Subcutaneous abdominal adipose tissue (tissue), 5 donors: ENCODE results near the gene GOLGA6C.
"Not testable (repeated sequence)": the region's sequence is repeated elsewhere in the genome, so short reads cannot be mapped to it uniquely, and the experiment has no call there.

Experiments
- H3K27ac ChIP-seq: one replicate; pipeline ENCODE4 v1.7.0; 2013; ENCODE audit warnings: low read depth, mild to moderate bottlenecking, inconsistent platforms, low read length, moderate library complexity
- H3K27me3 ChIP-seq, 5 donors: one replicate each; pipeline ENCODE4 v1.7.0; 2013; ENCODE audit warnings: low read length in 5 of 5, inconsistent platforms in 1 of 5; ENCODE audit not compliant: control insufficient read depth in 5 of 5, insufficient read depth in 4 of 5
- H3K36me3 ChIP-seq, 5 donors: one replicate each; pipeline ENCODE4 v1.7.0; 2013; ENCODE audit warnings: low read length in 5 of 5; ENCODE audit not compliant: control insufficient read depth in 5 of 5, insufficient read depth in 5 of 5
- H3K4me1 ChIP-seq, 5 donors: one replicate each; pipeline ENCODE4 v1.7.0; 2013; ENCODE audit warnings: low read length in 5 of 5, mild to moderate bottlenecking in 3 of 5, moderate library complexity in 1 of 5; ENCODE audit not compliant: control insufficient read depth in 5 of 5, insufficient read depth in 5 of 5
- H3K4me3 ChIP-seq, 5 donors: one replicate each; pipeline ENCODE4 v1.7.0; 2013; ENCODE audit warnings: low read length in 5 of 5, low read depth in 1 of 5
- H3K9ac ChIP-seq, 5 donors: one replicate each; pipeline ENCODE4 v1.7.0; 2013; ENCODE audit warnings: low read length in 5 of 5, mild to moderate bottlenecking in 4 of 5, moderate library complexity in 3 of 5
- H3K9me3 ChIP-seq, 5 donors: one replicate each; pipeline ENCODE4 v1.7.0; 2013; ENCODE audit warnings: low read length in 5 of 5; ENCODE audit not compliant: control insufficient read depth in 5 of 5
- donor health status: healthy.
- donor health status: healthy.
- donor health status: healthy.
- donor health status: healthy.
- donor health status: healthy.

The GOLGA6C gene, protein sequence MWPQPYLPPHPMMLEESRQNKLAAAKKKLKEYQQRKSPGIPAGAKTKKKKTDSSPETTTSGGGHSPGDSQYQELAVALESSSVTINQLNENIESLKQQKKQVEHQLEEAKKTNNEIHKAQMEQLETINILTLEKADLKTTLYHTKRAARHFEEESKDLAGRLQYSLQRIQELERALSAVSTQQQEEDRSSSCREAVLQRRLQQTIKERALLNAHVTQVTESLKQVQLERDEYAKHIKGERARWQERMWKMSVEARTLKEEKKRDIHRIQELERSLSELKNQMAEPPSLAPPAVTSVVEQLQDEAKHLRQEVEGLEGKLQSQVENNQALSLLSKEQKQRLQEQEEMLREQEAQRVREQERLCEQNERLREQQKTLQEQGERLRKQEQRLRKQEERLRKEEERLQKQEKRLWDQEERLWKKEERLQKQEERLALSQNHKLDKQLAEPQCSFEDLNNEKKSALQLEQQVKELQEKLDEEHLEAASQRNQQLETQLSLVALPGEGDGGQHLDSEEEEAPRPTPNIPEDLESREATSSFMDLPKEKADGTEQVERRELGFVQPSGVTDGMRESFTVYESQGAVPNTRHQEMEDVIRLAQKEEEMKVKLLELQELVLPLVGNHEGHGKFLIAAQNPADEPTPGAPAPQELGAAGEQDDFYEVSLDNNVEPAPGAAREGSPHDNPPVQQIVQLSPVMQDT

DNA sequence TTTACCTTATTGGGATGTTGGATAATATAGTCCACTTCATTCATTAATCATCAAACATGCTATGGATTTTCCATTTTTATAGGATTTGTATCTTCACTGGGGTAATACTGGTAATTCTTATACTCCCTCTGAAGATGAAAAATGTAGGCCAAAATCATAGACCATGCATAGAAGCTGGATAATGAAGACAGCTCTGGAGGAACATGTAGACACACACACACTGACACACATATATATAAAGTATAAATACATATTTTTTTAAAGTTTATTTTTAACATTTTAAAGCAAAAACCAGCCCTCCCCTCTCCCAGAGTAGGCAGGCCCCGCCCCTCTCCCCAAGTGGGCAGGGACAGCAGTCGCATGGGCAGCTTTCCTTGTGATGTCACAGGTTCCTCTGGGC lies at the start of gene GOLGA6C:
Gene GOLGA6C (plus strand): TSS at position 301 of the 400 bp plus-strand sequence. CDS start 265 bp downstream, outside the sequence.
- H3K9me3 ChIP-seq, H3K27ac ChIP-seq, H3K9ac ChIP-seq, H3K27me3 ChIP-seq, H3K4me1 ChIP-seq, H3K4me3 ChIP-seq, H3K36me3 ChIP-seq: not testable (repeated sequence)

DNA sequence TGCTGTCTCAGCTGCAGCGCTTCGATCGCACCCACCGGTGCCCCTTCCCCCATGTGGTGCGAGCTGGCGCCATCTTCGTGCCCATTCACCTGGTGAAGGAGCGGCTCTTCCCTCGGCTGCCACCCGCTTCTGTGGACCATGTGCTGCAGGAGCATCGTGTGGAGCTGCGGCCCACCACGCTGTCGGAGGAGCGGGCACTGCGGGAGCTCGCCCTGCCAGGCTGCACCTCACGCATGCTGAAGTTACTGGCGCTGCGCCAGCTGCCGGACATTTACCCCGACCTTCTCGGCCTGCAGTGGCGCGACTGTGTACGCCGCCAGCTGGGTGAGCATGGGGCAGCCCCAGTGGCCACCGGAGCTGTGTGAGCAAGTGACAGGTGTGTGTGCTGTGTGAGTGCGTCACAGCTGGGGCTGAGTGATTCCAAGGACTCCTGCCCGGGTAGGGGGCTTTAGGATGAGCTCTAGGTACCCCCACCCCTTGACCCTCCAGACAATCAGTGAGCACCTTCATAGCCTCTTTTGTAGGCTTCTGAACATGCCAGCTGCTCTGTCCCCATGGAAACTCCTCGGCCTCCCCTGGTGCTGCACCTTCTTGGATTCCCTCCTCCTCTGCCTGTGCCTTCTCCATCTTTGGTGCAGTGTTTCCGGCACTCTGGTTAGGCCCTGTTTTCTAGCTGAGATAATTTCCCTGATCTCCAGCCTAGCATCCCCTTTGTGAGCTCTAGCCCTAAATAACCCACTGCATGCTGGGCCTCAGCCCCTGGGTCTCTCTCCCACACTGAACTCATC lies 49.4 kb upstream of the GOLGA6C start:
- Histone ChIP-seq H3K27me3 (no peaks in the 10 kb centered on the region), H3K36me3 (peaks cover 0 to 82% (median 77%) of the 10 kb centered on the region in 5 donors), H3K27ac (no peak overlapping the region), H3K4me3 (no peak overlapping the region), H3K9ac (no peak overlapping the region), H3K9me3 (no peaks in the 10 kb centered on the region), H3K4me1 (peaks cover 7 to 80% (median 59%) of the 10 kb centered on the region in 5 donors)

DNA sequence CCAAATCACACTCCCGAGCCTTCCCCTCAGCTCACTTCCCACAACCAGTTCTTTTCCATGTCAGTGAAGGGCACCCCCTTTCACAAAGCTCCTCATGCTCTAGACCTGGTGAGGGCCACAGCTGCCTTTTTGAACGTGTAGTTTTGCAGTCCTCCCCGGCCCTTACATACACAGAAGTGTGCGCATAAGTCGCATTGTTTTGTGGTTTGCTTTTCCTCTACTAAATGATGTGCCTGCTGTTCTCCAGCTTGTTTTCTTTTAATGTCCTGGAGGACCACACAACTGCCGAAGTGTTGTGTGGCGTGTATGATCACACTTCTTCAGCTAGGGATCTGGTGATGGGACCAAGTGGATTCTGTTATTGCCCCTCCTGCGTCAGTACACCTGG lies 48.9 kb upstream of the GOLGA6C start:
- peaks cover 4 to 77% (median 54%) of the 10 kb centered on the region in 5 donors for H3K4me1 ChIP-seq
- H3K36me3 ChIP-seq = peaks cover 0 to 86% (median 79%) of the 10 kb centered on the region in 5 donors
- no peak overlapping the region for H3K27ac ChIP-seq
- no peaks in the 10 kb centered on the region for H3K27me3 ChIP-seq
- H3K4me3 ChIP-seq = no peak overlapping the region
- H3K9ac ChIP-seq = no peak overlapping the region
- no peaks in the 10 kb centered on the region for H3K9me3 ChIP-seq

DNA sequence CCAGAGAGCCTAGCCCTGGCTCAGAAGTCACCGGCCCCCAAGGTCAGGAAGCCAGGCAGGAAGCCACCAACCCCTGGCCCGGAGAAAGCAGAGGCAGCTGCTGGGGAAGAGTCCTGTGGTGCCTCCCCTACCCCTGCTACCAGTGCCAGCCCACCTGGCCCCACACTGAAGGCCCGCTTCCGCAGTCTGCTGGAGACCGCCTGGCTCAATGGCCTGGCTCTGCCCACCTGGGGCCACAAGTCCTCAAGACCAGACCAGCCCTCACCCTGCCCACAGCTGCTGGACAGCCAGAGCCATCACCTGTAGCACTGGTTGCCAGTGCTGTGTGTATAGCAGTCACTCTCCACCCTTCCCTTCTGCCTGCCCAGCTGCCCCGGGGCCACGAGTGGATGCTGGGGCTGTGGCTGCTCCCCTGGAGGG lies 47.3 kb upstream of the GOLGA6C start:
- Histone ChIP-seq H3K36me3 (peaks cover 0 to 86% (median 77%) of the 10 kb centered on the region in 5 donors), H3K4me3 (no peak overlapping the region), H3K27ac (no peak overlapping the region), H3K9ac (peak overlapping the region in 1 of 5 donors; percentile 2), H3K27me3 (no peaks in the 10 kb centered on the region), H3K9me3 (no peaks in the 10 kb centered on the region), H3K4me1 (peaks cover 1 to 64% (median 42%) of the 10 kb centered on the region in 5 donors)

DNA sequence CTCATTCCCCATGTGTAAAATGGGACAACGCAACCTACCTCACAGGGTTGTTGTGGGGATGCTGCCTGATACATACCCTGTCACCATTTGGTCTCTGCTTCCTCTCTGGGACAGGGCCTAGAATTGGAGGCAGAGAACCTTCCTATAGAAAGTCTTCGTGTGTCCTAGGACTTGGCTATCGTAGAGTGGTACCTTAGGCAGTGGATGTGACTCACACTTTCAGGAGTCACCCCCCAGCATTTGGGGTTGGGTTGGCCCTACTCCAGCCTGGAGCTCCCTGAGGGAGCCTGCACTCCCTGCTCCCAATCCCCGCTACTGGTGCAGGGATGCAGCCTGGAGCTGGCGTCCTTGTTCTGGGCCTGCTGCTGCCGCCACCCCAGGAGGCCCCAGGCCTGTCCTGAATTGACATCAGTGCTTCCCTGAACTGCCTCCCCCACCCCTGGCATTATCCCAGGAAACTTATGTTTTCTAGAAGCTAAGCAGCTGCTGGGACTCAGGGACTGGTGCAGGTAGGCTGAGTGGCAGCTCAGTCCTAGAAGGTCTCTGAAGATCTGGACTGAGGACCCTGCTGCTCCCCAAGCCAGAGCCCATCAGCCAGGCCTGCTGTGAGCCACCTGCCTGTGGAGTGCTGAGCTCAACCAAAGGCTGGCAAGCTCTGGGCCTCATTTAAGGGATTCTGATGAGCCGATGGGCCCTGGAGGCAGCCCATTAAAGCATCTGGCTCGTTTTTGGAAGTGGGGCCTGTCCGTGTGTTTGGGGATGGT lies 46.5 kb upstream of the GOLGA6C start:
- no peak overlapping the region for H3K4me3 ChIP-seq
- H3K4me1 ChIP-seq = peaks cover 1 to 59% (median 42%) of the 10 kb centered on the region in 5 donors

DNA sequence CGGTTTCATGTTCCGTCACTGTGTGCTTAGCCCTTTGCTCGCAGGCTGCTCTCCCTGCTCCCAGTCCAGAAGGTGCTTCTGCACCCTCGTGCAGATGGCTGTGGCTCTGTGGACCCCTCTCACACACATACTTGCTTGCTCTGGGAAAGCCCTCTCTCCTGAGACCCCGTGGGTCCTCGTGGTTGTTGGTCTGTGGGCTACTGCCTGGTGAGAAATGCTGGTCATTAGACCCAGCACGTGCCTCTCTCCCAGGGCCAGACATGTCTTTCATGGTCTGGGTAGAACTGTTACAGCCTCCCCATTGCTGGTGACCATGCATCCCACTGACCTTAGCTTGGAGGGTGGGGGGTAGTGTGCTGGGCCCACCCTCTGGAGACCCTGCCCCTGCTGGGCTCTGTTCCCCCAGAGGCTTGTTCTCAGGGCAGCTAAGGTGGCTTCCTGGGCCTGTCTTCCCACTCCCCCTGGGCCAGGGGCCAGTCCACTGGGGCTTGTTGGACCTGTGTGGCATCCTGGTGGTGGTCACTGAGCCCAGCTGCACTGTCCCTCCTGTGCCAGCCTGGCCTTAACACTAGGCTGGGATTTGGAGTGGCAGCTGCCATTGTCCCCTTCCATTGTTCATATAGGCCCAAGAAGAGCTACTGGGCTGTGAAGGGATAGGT lies 45.8 kb upstream of the GOLGA6C start:
- H3K27ac ChIP-seq = no peak overlapping the region
- H3K27me3 ChIP-seq = no peaks in the 10 kb centered on the region
- H3K9ac ChIP-seq = peak overlapping the region in 1 of 5 donors; percentile 11
- no peak overlapping the region for H3K4me3 ChIP-seq
- peaks cover 1 to 57% (median 40%) of the 10 kb centered on the region in 5 donors for H3K4me1 ChIP-seq
- H3K9me3 ChIP-seq = no peaks in the 10 kb centered on the region
- peaks cover 0 to 73% (median 62%) of the 10 kb centered on the region in 5 donors for H3K36me3 ChIP-seq

More for the DNA sequence above, 46.5 kb upstream of the GOLGA6C start:
- Histone ChIP-seq H3K27me3 (no peaks in the 10 kb centered on the region), H3K9ac (no peak overlapping the region), H3K27ac (no peak overlapping the region), H3K9me3 (no peaks in the 10 kb centered on the region), H3K36me3 (peaks cover 0 to 78% (median 69%) of the 10 kb centered on the region in 5 donors)

DNA sequence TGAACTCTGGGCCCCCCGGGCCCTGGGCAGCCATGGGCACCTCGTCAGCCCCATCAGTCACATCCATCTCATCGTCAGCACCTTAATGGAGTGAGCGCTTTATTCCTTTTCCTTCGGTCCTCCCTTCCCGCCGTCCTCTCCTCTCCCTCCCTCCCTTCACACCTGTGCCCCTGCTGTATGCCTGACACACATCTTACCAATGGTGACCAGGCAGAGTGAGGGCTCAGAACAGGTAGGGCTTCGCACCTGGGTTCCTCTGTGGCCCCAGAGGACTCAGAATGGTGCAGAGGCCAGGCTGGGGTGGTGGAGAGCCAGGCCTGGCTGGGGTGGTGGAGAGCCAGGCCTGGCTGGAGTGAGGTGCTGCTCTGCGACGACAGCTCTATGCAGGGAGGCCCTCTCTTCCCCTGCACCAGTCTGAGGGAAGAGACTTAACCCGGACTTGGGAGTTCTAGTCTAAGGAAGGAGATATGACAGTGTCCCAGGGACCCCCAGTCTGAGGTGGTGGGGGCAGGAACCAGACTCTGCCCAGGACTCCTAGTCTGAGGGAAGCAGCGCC lies 44.8 kb upstream of the GOLGA6C start:
- Histone ChIP-seq H3K36me3 (peaks cover 0 to 63% (median 53%) of the 10 kb centered on the region in 5 donors), H3K27ac (no peak overlapping the region), H3K27me3 (no peaks in the 10 kb centered on the region), H3K9ac (no peak overlapping the region), H3K4me3 (no peak overlapping the region), H3K9me3 (no peaks in the 10 kb centered on the region), H3K4me1 (peaks cover 1 to 47% (median 31%) of the 10 kb centered on the region in 5 donors)

DNA sequence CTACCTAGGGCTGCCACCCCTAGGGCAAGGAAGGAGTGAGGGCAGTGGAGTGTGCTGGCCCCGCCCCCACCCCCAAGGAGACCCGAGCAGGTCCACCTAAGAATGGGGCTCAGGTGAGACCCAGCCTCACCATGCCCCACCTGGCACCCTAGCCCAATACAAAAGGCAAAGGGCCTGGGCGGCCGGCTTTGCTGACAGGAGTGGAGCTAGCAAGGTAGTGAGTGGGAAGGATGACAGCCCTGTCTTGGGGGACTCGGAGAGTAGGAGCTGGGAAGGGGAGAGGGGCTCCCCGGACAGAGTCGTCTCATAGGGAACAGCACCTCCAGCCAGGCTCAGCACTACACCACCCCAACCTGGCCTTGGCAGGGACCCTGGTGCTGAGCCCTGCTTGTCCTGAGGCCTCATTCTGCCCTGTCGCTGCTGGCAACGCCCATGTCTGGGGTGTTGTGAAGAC lies 44.3 kb upstream of the GOLGA6C start:
- Histone ChIP-seq H3K36me3 (peaks cover 0 to 58% (median 47%) of the 10 kb centered on the region in 5 donors), H3K27me3 (no peaks in the 10 kb centered on the region), H3K4me3 (no peak overlapping the region), H3K9me3 (no peaks in the 10 kb centered on the region), H3K4me1 (peaks cover 1 to 42% (median 26%) of the 10 kb centered on the region in 5 donors), H3K9ac (no peak overlapping the region), H3K27ac (no peak overlapping the region)
